ENCODE measurements around the gene CYP3A7. TPM values are rescaled to one million over a fixed set of nuclear protein-coding genes. Genes with fewer than 3 reads are reported as not detected.

CYP3A7 gene
- total and polyA plus RNA-seq, 9 of the 15 experiments (the other 6 are each of a cell fraction or from before 2014, with no cell fraction given) = 0.20 TPM; not detected in 8

- TF ChIP-seq ZNF512 (tag; IDR thresholded peaks at IDR 0.05) (peak; percentile 46; the same call in 1 of the 2 replicates), JUND (IDR thresholded peaks at IDR 0.05; ENCODE audit: borderline replicate concordance, low read depth, low read length) (peak; percentile 52; the same call in 1 of the 2 replicates), JUND (tag; IDR thresholded peaks at IDR 0.05; ENCODE audit: borderline replicate concordance, low read depth, low read length) (no peak; the same call in 2 of the 3 replicates), KAT8 (IDR thresholded peaks at IDR 0.05; ENCODE audit: low read depth) (no peak), SIN3A (IDR thresholded peaks at IDR 0.05; ENCODE audit: borderline replicate concordance in 2 of 2, control insufficient read depth in 1 of 2, low read depth in 2 of 2, low read length in 2 of 2) (no peak), RBFOX2 (IDR thresholded peaks at IDR 0.05; ENCODE audit: low read depth, low read length) (no peak), TCFL5 (CRISPR knock-in tag; conservative IDR thresholded peaks at IDR 0.05) (no peak), ZNF592 (IDR thresholded peaks at IDR 0.05) (no peak), ZNF79 (CRISPR knock-in tag; IDR thresholded peaks at IDR 0.05; ENCODE audit: low read depth) (no peak), THAP7 (CRISPR knock-in tag; IDR thresholded peaks at IDR 0.05) (no peak), VEZF1 (CRISPR knock-in tag; IDR thresholded peaks at IDR 0.05) (no peak), FUS (optimal IDR thresholded peaks at IDR 0.05; ENCODE audit: low read depth, low read length) (no peak), BMI1 (IDR thresholded peaks at IDR 0.05; ENCODE audit: low read length) (no peak), ZBTB33 (CRISPR knock-in tag; IDR thresholded peaks at IDR 0.05) (no peak), ZNF75A (CRISPR knock-in tag; IDR thresholded peaks at IDR 0.05) (no peak), NELFE (IDR thresholded peaks at IDR 0.05; ENCODE audit: insufficient read depth, insufficient read length) (no peak), TEAD1 (CRISPR knock-in tag; IDR thresholded peaks at IDR 0.05) (peak; percentile 34 to 64; a peak in 1 of 4 replicates)
Observed at GRCh38 chr7:99694201-99694911, 40.6 kb downstream of the CYP3A7 start (continued).
